ENCODE measurements around the gene TLE5.
A peak's percentile ranks its signal among the peaks of the same experiment; 100 is the strongest.
"Not testable (repeated sequence)": the region's sequence is repeated elsewhere in the genome, so short reads cannot be mapped to it uniquely, and the experiment has no call there.

TLE5 gene

DNA sequence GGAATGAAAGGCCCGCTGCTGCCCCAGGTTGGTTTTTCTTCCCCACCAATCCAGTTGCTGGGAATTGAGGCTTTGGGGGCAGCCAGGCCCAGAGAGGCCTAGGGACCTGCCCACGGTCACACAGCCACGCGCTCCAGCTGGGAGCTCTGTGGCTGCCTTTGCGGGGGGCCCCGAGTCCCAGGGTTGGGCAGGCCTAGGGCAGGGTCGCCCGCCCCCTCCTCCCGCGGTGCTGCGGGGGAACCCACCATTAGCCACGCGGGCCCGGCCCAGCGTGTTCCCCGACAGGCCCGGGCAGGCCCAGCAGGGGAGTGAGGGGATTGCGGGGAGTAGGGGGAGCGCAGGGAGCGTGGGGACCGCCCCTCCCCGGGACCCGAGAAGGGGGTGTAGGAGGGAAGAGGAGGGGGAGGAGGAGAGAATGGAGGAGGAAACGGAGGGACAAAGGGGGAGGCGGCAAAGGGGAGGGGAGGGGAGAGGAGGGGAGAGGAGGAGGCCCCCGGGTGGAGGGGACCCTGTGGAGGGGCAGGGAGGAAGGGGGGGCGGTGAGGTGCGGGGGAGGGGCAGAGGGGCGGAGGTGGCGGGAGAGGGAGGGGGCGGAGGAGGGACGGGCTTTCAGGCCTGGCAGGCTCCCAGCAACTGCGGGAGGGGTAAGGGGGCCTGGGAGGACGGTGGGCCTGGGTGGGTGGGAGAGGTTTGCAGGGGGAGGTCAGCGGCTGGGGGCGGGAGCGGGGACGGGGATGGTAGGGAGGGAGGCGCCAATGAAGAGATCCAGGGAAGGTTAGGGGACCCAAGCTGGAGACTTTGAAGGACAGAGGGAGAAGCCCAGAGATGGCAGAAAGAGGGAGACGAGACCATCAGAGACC is 20.3 kb downstream of the TLE5 start:
- Histone ChIP-seq H3K36me3 (ENCODE audit: control insufficient read depth, insufficient read depth, low read length) (no peaks in the 10 kb centered on the region), H3K4me2 (ENCODE audit: low read length) (no peak overlapping the region), H3K9ac (no peak overlapping the region), H3K79me2 (no peaks in the 10 kb centered on the region), H3K9me3 (ENCODE audit: control insufficient read depth, low read length) (no peaks in the 10 kb centered on the region), H3K4me1 (peaks cover 3% of the 10 kb centered on the region), H2AFZ (peak overlapping the region; percentile 33), H3K27me3 (ENCODE audit: control insufficient read depth, insufficient read depth, low read length) (no peaks in the 10 kb centered on the region), H3K4me3 (ENCODE audit: low read depth, low read length) (no peak overlapping the region), H3K27ac (no peak overlapping the region)
- TF ChIP-seq, protein P1, sequence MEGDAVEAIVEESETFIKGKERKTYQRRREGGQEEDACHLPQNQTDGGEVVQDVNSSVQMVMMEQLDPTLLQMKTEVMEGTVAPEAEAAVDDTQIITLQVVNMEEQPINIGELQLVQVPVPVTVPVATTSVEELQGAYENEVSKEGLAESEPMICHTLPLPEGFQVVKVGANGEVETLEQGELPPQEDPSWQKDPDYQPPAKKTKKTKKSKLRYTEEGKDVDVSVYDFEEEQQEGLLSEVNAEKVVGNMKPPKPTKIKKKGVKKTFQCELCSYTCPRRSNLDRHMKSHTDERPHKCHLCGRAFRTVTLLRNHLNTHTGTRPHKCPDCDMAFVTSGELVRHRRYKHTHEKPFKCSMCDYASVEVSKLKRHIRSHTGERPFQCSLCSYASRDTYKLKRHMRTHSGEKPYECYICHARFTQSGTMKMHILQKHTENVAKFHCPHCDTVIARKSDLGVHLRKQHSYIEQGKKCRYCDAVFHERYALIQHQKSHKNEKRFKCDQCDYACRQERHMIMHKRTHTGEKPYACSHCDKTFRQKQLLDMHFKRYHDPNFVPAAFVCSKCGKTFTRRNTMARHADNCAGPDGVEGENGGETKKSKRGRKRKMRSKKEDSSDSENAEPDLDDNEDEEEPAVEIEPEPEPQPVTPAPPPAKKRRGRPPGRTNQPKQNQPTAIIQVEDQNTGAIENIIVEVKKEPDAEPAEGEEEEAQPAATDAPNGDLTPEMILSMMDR (IDR thresholded peaks at IDR 0.05): no peak

DNA sequence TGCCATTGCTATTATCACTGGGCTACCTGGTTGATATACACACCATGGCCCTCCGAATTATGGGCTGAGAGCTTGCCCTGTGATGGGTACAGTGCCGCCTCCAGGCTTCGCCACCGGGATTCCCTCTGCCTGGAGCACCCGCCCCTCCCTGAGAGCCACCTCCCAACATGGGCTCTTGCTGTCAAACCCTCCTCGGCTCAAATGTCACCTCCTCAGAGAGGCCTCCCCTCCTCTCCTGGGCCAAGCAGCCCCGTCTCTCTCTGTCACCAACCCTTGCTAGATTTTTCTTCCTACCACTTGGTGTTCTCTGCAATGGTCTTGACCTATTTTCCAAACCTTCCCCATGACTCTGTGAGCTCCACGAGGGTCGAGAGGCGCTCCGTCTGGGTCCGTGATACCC is 21.0 kb downstream of the TLE5 start:
- no peaks in the 10 kb centered on the region for H3K79me2 ChIP-seq
- no peak overlapping the region for H3K4me2 ChIP-seq (ENCODE audit: low read length)
- H3K27me3 ChIP-seq (ENCODE audit: control insufficient read depth, insufficient read depth, low read length): no peaks in the 10 kb centered on the region
- H3K36me3 ChIP-seq (ENCODE audit: control insufficient read depth, insufficient read depth, low read length): no peaks in the 10 kb centered on the region
- peaks cover 3% of the 10 kb centered on the region for H3K4me1 ChIP-seq
- H3K4me3 ChIP-seq (ENCODE audit: low read depth, low read length): no peak overlapping the region
- TF ChIP-seq, protein P1 (IDR thresholded peaks at IDR 0.05): no peak
- H3K9ac ChIP-seq: no peak overlapping the region
- peak overlapping the region; percentile 33 for H2AFZ ChIP-seq
- no peak overlapping the region for H3K27ac ChIP-seq
- no peaks in the 10 kb centered on the region for H3K9me3 ChIP-seq (ENCODE audit: control insufficient read depth, low read length)

DNA sequence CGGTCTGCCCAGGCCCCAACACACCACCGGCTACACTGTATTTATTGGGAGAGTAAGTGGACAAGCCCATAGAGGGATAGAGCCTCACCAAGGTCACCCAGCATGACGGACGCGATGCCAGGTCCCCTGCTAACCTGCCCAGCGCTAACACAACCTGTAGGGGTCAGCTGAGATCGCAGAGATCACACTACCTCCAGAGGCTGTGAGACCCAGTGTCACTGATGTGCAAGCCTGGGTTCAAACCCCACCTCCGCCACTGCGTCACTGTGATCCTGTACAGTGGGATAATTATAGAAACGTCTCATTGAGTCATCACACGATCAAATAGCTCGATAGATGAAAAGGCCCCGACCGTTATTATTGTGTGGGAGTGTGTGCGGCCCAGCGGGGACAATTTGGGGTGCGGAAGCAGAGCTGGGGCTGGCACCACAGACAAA is 22.6 kb downstream of the TLE5 start:
- TF ChIP-seq, protein P1 (IDR thresholded peaks at IDR 0.05): no peak
- Histone ChIP-seq H3K27ac (no peak overlapping the region), H3K36me3 (ENCODE audit: control insufficient read depth, insufficient read depth, low read length) (no peaks in the 10 kb centered on the region), H2AFZ (no peak overlapping the region), H3K79me2 (no peaks in the 10 kb centered on the region), H3K9ac (no peak overlapping the region), H3K27me3 (ENCODE audit: control insufficient read depth, insufficient read depth, low read length) (no peaks in the 10 kb centered on the region), H3K9me3 (ENCODE audit: control insufficient read depth, low read length) (no peaks in the 10 kb centered on the region), H3K4me3 (ENCODE audit: low read depth, low read length) (no peak overlapping the region), H3K4me1 (peaks cover 11% of the 10 kb centered on the region), H3K4me2 (ENCODE audit: low read length) (no peak overlapping the region)

DNA sequence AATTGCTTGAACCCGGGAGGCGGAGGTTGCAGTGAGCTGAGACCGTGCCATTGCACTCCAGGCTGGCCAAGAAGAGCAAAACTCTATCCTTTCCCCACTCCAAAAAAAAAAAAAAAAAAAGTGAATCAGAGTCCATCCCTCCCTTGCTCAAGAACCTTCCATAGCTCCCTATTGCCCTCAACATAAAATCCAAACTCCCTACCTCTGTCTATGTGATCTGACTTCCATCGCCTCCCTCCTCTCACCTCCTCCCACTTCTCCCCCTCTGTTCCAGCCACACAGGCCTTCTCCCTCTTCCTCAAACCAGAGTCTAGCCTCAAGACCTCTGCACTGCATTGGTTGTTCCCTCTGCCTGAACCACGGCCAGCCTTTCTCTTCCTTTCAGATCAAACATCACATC is 23.2 kb downstream of the TLE5 start:
- Histone ChIP-seq H3K79me2 (no peaks in the 10 kb centered on the region), H3K9me3 (ENCODE audit: control insufficient read depth, low read length) (no peaks in the 10 kb centered on the region), H3K4me2 (ENCODE audit: low read length) (no peak overlapping the region), H3K27ac (no peak overlapping the region), H3K9ac (no peak overlapping the region), H2AFZ (no peak overlapping the region), H3K4me1 (peaks cover 17% of the 10 kb centered on the region), H3K4me3 (ENCODE audit: low read depth, low read length) (no peak overlapping the region), H3K27me3 (ENCODE audit: control insufficient read depth, insufficient read depth, low read length) (no peaks in the 10 kb centered on the region), H3K36me3 (ENCODE audit: control insufficient read depth, insufficient read depth, low read length) (no peaks in the 10 kb centered on the region)
- TF ChIP-seq, protein P1 (IDR thresholded peaks at IDR 0.05): no peak

DNA sequence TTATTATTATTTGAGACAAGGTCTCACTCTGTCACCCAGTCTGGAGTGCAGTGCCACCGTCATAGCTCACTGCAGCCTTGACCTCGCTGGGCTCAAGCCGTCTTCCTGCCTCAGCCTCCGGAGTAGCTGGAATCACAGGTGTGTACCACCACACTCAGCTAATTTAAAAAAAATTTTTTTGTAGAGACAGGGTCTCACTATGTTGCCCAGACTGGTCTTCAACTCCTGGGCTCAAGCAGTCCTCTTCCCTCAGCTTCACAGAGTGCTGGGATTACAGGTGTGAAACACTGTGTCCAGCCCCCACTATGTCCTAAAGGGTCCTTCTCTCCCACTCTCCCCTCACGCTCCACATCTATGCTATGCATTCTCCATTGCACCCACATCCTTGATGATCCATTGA is 24.1 kb downstream of the TLE5 start:
- no peak overlapping the region for H2AFZ ChIP-seq
- H3K4me3 ChIP-seq (ENCODE audit: low read depth, low read length): no peak overlapping the region
- H3K36me3 ChIP-seq (ENCODE audit: control insufficient read depth, insufficient read depth, low read length): no peaks in the 10 kb centered on the region
- H3K9ac ChIP-seq: no peak overlapping the region
- H3K9me3 ChIP-seq (ENCODE audit: control insufficient read depth, low read length): no peaks in the 10 kb centered on the region
- no peak overlapping the region for H3K4me2 ChIP-seq (ENCODE audit: low read length)
- no peaks in the 10 kb centered on the region for H3K79me2 ChIP-seq
- no peaks in the 10 kb centered on the region for H3K27me3 ChIP-seq (ENCODE audit: control insufficient read depth, insufficient read depth, low read length)
- H3K4me1 ChIP-seq: peaks cover 17% of the 10 kb centered on the region
- TF ChIP-seq, protein P1 (IDR thresholded peaks at IDR 0.05): no peak
- no peak overlapping the region for H3K27ac ChIP-seq

DNA sequence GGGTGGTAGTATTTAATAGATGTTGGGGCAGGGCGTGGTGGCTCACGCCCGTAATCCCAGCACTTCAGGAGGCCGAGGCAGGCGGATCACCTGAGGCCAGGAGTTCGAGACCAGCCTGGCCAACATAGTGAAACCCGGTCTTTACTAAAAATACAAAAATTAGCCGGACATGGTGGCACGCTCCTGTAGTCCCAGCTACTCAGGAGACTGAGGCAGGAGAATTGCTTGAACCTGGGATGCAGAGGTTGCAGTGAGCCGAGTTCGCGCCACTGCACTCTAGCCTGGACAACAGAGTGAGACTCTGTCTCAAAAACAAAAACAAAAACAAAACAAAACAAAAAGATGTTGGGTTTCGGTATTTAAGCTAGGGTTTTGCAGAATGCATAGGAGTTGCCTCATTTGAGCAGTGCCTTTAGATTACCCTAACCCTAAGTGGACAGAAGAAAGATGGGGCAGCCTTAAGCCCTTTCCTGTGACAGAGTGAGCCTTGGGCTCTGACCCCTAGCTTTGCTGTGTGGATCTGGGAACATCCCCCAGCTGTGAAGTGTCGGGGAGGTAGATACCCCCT is 25.2 kb downstream of the TLE5 start:
- H3K79me2 ChIP-seq; H3K27me3 ChIP-seq (ENCODE audit: control insufficient read depth, insufficient read depth, low read length); H2AFZ ChIP-seq; H3K9ac ChIP-seq; H3K27ac ChIP-seq; H3K36me3 ChIP-seq (ENCODE audit: control insufficient read depth, insufficient read depth, low read length); H3K4me2 ChIP-seq (ENCODE audit: low read length); H3K9me3 ChIP-seq (ENCODE audit: control insufficient read depth, low read length): not testable (repeated sequence)
- Histone ChIP-seq H3K4me1 (peaks cover 17% of the 10 kb centered on the region), H3K4me3 (ENCODE audit: low read depth, low read length) (peak overlapping the region; percentile 64)

Measured in parathyroid adenoma (tissue), 2 donors.